ENCODE measurements around the gene HAND2. TPM values are rescaled to one million over a fixed set of nuclear protein-coding genes. Genes with fewer than 3 reads are reported as not detected.
A peak's percentile ranks its signal among the peaks of the same experiment; 100 is the strongest.

The HAND2 gene
- total RNA-seq (1.4 TPM), polyA plus RNA-seq (1.2 TPM)
- long read RNA-seq, donor 1 = 0 reads
- long read RNA-seq, donor 2 = 0 reads
- long read RNA-seq, donor 3 = 0 reads
- long read RNA-seq, donor 4, partial matches to known transcripts = 0 of 1 reads
- long read RNA-seq, donor 4, other reads (novel, unspliced or antisense) = 0 of 1 reads
- long read RNA-seq, donor 5 = 0 reads
- long read RNA-seq, donor 6, partial matches to known transcripts = 0 of 3 reads
- long read RNA-seq, donor 6, other reads (novel, unspliced or antisense) = 0 of 3 reads
- long read RNA-seq, donor 7, partial matches to known transcripts = 0 of 1 reads
- long read RNA-seq, donor 7, other reads (novel, unspliced or antisense) = 0 of 1 reads
- long read RNA-seq, donor 8 = 0 reads
- long read RNA-seq, donor 9 = 0 reads
- long read RNA-seq, donor 10 = 0 reads

DNA sequence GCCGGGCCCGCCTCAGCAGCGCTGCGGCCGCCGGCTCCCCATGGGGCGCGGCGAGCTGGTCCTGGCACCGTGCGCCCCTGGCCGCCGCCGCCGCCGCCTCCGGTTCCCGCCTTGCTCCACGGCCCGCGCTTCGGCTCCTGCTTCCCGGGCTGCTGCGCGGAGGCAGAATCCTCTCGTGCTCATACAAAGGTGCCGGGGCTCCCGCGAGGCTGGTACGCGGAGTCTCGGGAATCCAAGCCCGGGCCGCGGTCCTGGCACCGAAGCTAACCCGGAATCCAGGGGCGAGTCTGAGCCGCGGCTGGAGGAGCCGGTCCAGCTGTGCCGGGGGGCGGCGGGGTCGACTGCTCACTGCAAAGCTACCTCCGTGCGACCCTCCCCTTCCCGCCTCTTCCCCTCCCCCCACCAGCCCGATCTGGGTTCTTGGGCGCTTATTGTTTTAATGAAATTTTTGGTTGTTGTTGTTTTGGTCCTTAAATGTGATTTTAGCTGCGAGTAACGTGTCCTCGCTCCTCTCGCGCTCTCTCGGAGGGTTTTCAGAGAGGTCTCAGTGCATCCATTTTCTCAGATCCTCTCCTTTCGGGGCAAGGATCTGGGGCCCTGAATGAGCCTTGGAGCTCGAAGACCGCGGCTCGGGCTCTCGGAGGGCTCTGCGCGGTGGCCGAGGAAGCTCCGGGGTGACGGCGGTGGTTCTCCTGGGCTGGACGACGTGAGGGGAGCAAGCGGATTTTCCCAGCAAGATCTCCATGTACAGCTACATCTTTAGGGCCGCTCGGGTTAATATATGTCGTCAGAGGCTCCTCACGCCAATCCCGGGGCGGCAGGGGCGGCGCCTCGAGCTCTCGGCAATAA lies at the start of gene HAND2:
TSS of gene HAND2 (minus strand) at position 753 of the 849 bp plus-strand sequence. CDS start 940 bp downstream, outside the sequence.
- Histone ChIP-seq H3K36me3 (ENCODE audit: control insufficient read depth in 2 of 2, insufficient read depth in 2 of 2, low read length in 1 of 2) (no peaks in the 10 kb centered on the region), H3K4me3 (ENCODE audit: low read length in 2 of 2) (peak within 1 kb of the TSS; percentile 14 to 18), H3K27me3 (ENCODE audit: control insufficient read depth in 2 of 2, insufficient read depth in 1 of 2, low read length in 1 of 2) (peaks cover 67 to 98% of the 10 kb centered on the region in 2 donors), H3K27ac (ENCODE audit: low read depth in 1 of 2, low read length in 1 of 2) (no peak within 1 kb of the TSS), H3K4me1 (ENCODE audit: control insufficient read depth in 2 of 2, insufficient read depth in 2 of 2, low read length in 2 of 2) (peaks cover 0 to 7% of the 10 kb centered on the region in 2 donors), H3K9me3 (ENCODE audit: control insufficient read depth in 2 of 2, insufficient read depth in 1 of 2, low read length in 1 of 2) (peaks cover 2 to 21% of the 10 kb centered on the region in 2 donors)
- no peak for DNase-seq (ENCODE audit: low read depth in 6 of 9, low spot score in 9 of 9)
- WGBS = 3% methylated on average over 81 of the region's 81 CpGs

DNA sequence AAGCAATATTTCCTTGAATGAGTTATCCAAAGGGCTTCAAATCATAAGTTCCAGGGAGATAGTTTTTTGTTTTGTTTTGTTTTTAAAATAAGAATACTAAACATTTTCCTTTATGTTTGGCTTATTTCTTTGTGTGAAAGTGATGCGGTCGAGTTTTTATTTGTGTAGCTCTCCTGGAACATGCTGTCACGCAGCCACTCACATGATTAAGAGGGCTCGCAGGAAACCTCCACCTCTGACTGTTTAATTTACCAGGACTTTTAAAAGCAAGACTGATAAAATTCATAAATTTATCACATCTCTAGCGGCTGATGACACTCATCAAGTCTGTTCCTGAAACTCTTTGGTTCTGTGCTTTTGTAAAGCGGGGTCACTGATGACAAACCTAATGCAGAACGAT lies 48.9 kb upstream of the HAND2 start:
- no peak for DNase-seq (ENCODE audit: low read depth in 6 of 9, low spot score in 9 of 9)
- no peak overlapping the region for H3K4me3 ChIP-seq (ENCODE audit: low read length in 2 of 2)
- no peaks in the 10 kb centered on the region for H3K4me1 ChIP-seq (ENCODE audit: control insufficient read depth in 2 of 2, insufficient read depth in 2 of 2, low read length in 2 of 2)
- 92% methylated on average over 7 of the region's 7 CpGs for WGBS
- H3K36me3 ChIP-seq (ENCODE audit: control insufficient read depth in 2 of 2, insufficient read depth in 2 of 2, low read length in 1 of 2) = no peaks in the 10 kb centered on the region
- H3K27ac ChIP-seq (ENCODE audit: low read depth in 1 of 2, low read length in 1 of 2) = no peak overlapping the region
- no peaks in the 10 kb centered on the region for H3K27me3 ChIP-seq (ENCODE audit: control insufficient read depth in 2 of 2, insufficient read depth in 1 of 2, low read length in 1 of 2)
- H3K9me3 ChIP-seq (ENCODE audit: control insufficient read depth in 2 of 2, insufficient read depth in 1 of 2, low read length in 1 of 2) = no peaks in the 10 kb centered on the region

DNA sequence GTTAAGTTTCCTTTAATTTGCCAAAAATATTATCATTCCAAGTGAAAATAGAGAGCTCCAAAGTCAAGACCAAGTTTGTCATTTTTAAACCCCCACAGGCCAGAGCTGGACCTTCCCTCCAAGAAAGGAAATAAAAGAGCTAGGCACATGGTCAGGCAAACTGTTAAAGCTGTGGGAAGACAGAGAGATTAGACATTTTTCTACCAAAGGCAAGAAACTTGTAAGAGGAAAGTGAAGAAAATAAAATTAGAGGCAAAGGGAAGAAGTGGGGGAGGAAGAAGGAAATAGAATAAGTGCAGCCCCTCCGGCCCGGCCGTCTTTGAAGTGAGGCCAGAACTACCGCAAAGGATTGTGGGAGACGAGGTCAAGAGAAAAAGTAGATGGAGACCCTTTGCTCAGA lies 47.9 kb upstream of the HAND2 start:
- H3K27ac ChIP-seq (ENCODE audit: low read depth in 1 of 2, low read length in 1 of 2) = no peak overlapping the region
- no peaks in the 10 kb centered on the region for H3K4me1 ChIP-seq (ENCODE audit: control insufficient read depth in 2 of 2, insufficient read depth in 2 of 2, low read length in 2 of 2)
- H3K36me3 ChIP-seq (ENCODE audit: control insufficient read depth in 2 of 2, insufficient read depth in 2 of 2, low read length in 1 of 2) = no peaks in the 10 kb centered on the region
- no peak overlapping the region for H3K4me3 ChIP-seq (ENCODE audit: low read length in 2 of 2)
- DNase-seq (ENCODE audit: low read depth in 6 of 9, low spot score in 9 of 9) = no peak
- peaks cover 0 to 3% of the 10 kb centered on the region in 2 donors for H3K27me3 ChIP-seq (ENCODE audit: control insufficient read depth in 2 of 2, insufficient read depth in 1 of 2, low read length in 1 of 2)
- no peaks in the 10 kb centered on the region for H3K9me3 ChIP-seq (ENCODE audit: control insufficient read depth in 2 of 2, insufficient read depth in 1 of 2, low read length in 1 of 2)
- 87% methylated on average over 5 of the region's 5 CpGs for WGBS

DNA sequence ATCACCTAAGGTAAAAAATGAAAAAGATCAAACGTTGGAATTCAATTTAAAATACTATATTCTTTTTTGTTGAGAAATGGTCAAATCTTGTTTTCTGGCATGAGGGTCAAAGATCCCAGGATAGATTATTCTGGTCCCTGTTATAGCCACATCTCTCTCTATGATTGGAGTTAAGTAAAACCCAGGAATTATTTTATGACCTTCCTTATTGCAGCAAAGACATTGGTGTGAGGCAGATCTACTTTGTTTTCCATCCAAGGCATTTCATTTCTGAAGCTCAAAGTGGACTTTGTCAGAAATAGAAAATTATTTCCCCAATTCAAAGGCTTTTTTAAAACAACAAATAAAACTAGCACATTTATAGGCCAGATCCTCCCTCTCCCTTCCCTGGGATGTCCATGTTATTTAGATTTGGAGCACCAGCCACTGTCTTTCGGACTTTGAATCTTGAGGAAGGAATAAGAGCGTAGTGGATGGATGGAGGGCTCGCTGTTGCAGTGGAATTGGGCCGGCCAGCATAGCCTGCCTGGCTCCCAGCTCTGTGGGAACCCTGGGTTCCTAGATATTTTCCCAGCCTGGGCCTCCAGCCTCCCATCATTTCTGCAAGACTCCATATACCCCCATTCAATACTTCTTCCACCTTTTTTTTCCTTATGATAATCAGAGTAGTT lies 45.6 kb upstream of the HAND2 start:
- H3K4me1 ChIP-seq (ENCODE audit: control insufficient read depth in 2 of 2, insufficient read depth in 2 of 2, low read length in 2 of 2) = no peaks in the 10 kb centered on the region
- H3K9me3 ChIP-seq (ENCODE audit: control insufficient read depth in 2 of 2, insufficient read depth in 1 of 2, low read length in 1 of 2) = no peaks in the 10 kb centered on the region
- no peak for DNase-seq (ENCODE audit: low read depth in 6 of 9, low spot score in 9 of 9)
- H3K36me3 ChIP-seq (ENCODE audit: control insufficient read depth in 2 of 2, insufficient read depth in 2 of 2, low read length in 1 of 2) = no peaks in the 10 kb centered on the region
- 92% methylated on average over 5 of the region's 5 CpGs for WGBS
- H3K27me3 ChIP-seq (ENCODE audit: control insufficient read depth in 2 of 2, insufficient read depth in 1 of 2, low read length in 1 of 2) = peaks cover 0 to 3% of the 10 kb centered on the region in 2 donors
- no peak overlapping the region for H3K4me3 ChIP-seq (ENCODE audit: low read length in 2 of 2)
- H3K27ac ChIP-seq (ENCODE audit: low read depth in 1 of 2, low read length in 1 of 2) = no peak overlapping the region

DNA sequence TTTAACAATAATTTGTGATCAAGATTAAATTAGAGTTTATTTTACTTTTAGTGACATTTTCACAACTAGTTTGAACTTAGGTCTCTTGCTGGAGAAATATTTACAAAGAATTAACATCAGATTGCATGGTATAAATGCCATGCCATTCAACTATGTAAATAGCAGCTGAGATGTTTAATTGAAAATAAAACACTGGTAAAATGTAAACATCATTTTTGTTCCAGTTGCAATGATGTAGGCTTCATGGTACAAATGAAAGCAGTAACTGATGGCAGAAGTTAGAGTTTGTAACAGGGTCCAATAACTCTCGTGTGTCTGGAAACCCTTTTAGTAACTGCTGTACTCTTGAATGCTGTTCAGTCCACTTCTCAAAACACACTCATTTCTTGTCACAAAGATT lies 43.7 kb upstream of the HAND2 start:
- 91% methylated on average over 1 of the region's 1 CpG for WGBS
- DNase-seq (ENCODE audit: low read depth in 6 of 9, low spot score in 9 of 9) = no peak
- no peaks in the 10 kb centered on the region for H3K9me3 ChIP-seq (ENCODE audit: control insufficient read depth in 2 of 2, insufficient read depth in 1 of 2, low read length in 1 of 2)
- H3K4me1 ChIP-seq (ENCODE audit: control insufficient read depth in 2 of 2, insufficient read depth in 2 of 2, low read length in 2 of 2) = no peaks in the 10 kb centered on the region
- H3K4me3 ChIP-seq (ENCODE audit: low read length in 2 of 2) = no peak overlapping the region
- no peak overlapping the region for H3K27ac ChIP-seq (ENCODE audit: low read depth in 1 of 2, low read length in 1 of 2)
- H3K36me3 ChIP-seq (ENCODE audit: control insufficient read depth in 2 of 2, insufficient read depth in 2 of 2, low read length in 1 of 2) = no peaks in the 10 kb centered on the region
- peaks cover 0 to 3% of the 10 kb centered on the region in 2 donors for H3K27me3 ChIP-seq (ENCODE audit: control insufficient read depth in 2 of 2, insufficient read depth in 1 of 2, low read length in 1 of 2)

DNA sequence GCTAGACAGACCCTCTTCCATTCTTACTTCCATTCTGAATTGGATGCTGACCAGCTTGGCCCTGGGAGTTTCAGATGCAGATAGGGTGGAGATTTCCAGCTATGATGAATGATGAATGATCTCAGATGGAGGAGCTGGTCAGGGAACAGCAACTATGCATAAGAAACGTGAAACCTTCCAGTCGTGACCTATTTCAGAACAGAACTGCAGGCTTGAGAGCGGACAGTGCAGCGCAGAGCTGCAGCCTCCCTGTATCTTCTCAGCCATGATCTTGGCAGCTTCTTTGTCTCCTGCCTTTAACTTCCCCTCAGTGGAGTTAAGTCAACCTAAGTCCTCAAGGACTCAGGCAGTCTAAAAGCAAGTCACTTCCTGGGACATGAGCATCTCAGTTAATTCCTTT lies 43.3 kb upstream of the HAND2 start:
- Histone ChIP-seq H3K4me3 (ENCODE audit: low read length in 2 of 2) (no peak overlapping the region), H3K27ac (ENCODE audit: low read depth in 1 of 2, low read length in 1 of 2) (no peak overlapping the region), H3K9me3 (ENCODE audit: control insufficient read depth in 2 of 2, insufficient read depth in 1 of 2, low read length in 1 of 2) (no peaks in the 10 kb centered on the region), H3K27me3 (ENCODE audit: control insufficient read depth in 2 of 2, insufficient read depth in 1 of 2, low read length in 1 of 2) (peaks cover 0 to 3% of the 10 kb centered on the region in 2 donors), H3K36me3 (ENCODE audit: control insufficient read depth in 2 of 2, insufficient read depth in 2 of 2, low read length in 1 of 2) (no peaks in the 10 kb centered on the region), H3K4me1 (ENCODE audit: control insufficient read depth in 2 of 2, insufficient read depth in 2 of 2, low read length in 2 of 2) (no peaks in the 10 kb centered on the region)
- DNase-seq (ENCODE audit: low read depth in 6 of 9, low spot score in 9 of 9) = no peak
- WGBS = 84% methylated on average over 4 of the region's 4 CpGs

DNA sequence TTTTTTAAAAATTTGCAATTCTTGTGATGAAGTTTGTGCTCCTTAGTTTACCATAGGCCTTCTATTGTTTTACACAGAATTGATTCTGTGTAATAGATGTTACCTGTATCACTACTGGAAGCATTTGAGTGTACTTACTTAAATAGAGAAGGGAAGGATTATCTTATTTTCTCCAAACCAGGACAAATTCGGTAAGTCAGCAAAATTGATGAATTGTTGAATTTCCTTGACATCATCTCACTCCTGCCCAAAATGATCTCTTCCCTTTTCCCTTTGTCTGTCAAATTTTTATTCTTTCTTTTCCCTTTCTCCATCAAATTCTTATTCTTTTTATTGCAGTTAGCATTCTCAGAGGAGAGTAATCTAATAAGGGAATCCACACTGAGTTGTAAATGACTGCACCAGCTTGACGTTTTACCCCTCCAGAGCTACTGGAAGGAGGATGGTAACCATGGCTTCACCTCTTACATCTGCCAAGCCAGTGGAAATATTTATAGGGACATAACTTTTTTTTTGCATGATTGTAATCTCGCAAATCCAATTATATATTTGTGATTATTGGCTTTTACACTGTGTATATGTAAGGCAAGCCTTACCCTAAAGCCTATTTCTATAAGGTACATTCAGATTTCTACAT lies 42.6 kb upstream of the HAND2 start:
- H3K9me3 ChIP-seq (ENCODE audit: control insufficient read depth in 2 of 2, insufficient read depth in 1 of 2, low read length in 1 of 2) = no peaks in the 10 kb centered on the region
- no peak overlapping the region for H3K27ac ChIP-seq (ENCODE audit: low read depth in 1 of 2, low read length in 1 of 2)
- WGBS = 73% methylated on average over 3 of the region's 3 CpGs
- H3K4me1 ChIP-seq (ENCODE audit: control insufficient read depth in 2 of 2, insufficient read depth in 2 of 2, low read length in 2 of 2) = no peaks in the 10 kb centered on the region
- H3K36me3 ChIP-seq (ENCODE audit: control insufficient read depth in 2 of 2, insufficient read depth in 2 of 2, low read length in 1 of 2) = no peaks in the 10 kb centered on the region
- DNase-seq (ENCODE audit: low read depth in 6 of 9, low spot score in 9 of 9) = no peak
- H3K4me3 ChIP-seq (ENCODE audit: low read length in 2 of 2) = no peak overlapping the region
- peaks cover 0 to 3% of the 10 kb centered on the region in 2 donors for H3K27me3 ChIP-seq (ENCODE audit: control insufficient read depth in 2 of 2, insufficient read depth in 1 of 2, low read length in 1 of 2)

DNA sequence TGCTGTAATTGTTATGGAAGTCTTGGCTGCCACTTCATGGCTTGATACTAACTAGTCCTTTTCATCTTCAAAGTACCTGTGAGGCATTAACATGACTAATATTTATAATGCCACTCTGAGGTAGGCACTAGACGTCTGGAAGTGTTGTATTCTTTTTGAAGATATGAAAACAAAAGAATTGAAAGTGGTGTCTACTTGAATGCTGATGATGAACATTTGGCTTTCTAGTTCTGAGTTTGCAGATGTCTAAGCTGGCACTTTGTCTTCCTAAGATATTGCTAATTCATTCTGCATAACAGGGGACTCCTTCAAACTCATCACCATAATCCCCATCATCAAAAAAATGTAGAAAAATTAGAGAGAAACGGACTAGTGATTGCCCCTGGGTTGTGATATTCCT lies 41.6 kb upstream of the HAND2 start:
- no peaks in the 10 kb centered on the region for H3K36me3 ChIP-seq (ENCODE audit: control insufficient read depth in 2 of 2, insufficient read depth in 2 of 2, low read length in 1 of 2)
- H3K9me3 ChIP-seq (ENCODE audit: control insufficient read depth in 2 of 2, insufficient read depth in 1 of 2, low read length in 1 of 2) = no peaks in the 10 kb centered on the region
- H3K4me3 ChIP-seq (ENCODE audit: low read length in 2 of 2) = no peak overlapping the region
- no peak overlapping the region for H3K27ac ChIP-seq (ENCODE audit: low read depth in 1 of 2, low read length in 1 of 2)
- H3K27me3 ChIP-seq (ENCODE audit: control insufficient read depth in 2 of 2, insufficient read depth in 1 of 2, low read length in 1 of 2) = peaks cover 0 to 3% of the 10 kb centered on the region in 2 donors
- no peak for DNase-seq (ENCODE audit: low read depth in 6 of 9, low spot score in 9 of 9)
- WGBS = 74% methylated on average over 2 of the region's 2 CpGs
- no peaks in the 10 kb centered on the region for H3K4me1 ChIP-seq (ENCODE audit: control insufficient read depth in 2 of 2, insufficient read depth in 2 of 2, low read length in 2 of 2)
